NCI-H748 treated with DMSO at 0.1 percent for 48 hours (cell line): ENCODE results near the gene ARIH2.
"Not testable (repeated sequence)": the region's sequence is repeated elsewhere in the genome, so short reads cannot be mapped to it uniquely, and the experiment has no call there.

ENCODE experiments used
- DNase-seq: peaks from one replicate; lab custom pipeline; 2025; lab: John Stamatoyannopoulos, UW

ARIH2 gene

DNA sequence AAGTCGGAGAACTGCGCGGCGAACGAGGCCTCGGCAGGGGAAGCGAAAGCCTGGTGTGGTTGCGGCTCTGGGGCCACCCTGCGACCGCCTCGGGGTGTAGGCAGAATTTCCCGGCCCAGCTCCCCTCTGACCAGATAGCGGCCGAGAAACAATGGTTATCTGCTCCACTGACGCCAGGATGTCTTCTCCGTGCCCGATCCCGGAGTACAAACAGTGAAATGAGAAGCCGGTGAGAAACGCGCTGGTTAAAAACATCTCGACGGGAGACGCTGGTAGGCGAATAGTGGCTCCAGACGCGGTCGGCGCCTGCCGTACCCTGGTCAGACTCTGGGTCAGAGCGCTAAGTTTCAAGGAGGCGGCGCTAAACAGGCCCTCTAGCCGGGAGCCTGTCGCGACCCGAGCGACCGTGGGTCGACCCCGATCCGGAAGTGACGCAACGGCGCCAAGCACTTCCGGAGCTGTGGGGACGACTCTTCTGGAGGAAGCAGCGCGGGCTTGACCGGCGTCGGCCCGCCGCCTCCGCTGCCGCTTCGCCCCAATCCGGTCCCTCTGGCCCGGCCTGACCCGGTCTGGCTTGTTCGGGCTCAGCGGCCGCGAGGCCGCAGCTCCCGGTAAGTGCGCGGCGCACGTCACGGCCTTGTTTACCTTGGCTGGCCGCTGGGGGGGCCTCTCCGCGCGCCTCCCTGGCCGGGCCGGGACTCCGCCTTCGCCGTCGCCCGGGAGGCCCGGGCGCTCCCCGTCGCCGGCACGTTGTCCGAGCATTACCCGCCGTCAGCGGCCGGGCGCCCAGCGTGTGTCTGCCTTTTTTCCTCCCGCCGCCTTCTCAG, at the start of gene ARIH2:
Gene ARIH2, plus strand, starts transcription at position 455 of the 827 bp plus-strand sequence. CDS start 8,717 bp downstream, outside the sequence.
- DNase-seq = peak; percentile 50

DNA sequence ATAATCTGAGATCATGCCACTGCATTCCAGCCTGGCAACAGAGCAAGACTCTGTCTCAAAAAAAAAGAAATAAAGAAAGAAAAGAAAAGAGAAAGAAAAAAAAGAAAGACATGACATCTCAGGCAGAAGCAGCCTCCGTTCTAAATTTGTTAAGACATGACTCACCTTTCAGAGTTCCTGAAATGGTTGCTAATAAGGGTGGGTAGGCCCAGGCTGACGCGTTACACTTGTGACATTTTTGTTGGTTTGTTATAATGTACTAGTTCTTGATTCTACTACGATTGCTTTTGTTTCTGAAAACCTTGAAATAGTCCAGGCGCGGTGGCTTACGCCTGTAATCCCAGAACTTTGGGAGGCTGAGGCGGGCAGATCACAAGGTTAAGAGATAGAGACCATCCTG, 41.0 kb upstream of the ARIH2 start:
- no peak for DNase-seq

DNA sequence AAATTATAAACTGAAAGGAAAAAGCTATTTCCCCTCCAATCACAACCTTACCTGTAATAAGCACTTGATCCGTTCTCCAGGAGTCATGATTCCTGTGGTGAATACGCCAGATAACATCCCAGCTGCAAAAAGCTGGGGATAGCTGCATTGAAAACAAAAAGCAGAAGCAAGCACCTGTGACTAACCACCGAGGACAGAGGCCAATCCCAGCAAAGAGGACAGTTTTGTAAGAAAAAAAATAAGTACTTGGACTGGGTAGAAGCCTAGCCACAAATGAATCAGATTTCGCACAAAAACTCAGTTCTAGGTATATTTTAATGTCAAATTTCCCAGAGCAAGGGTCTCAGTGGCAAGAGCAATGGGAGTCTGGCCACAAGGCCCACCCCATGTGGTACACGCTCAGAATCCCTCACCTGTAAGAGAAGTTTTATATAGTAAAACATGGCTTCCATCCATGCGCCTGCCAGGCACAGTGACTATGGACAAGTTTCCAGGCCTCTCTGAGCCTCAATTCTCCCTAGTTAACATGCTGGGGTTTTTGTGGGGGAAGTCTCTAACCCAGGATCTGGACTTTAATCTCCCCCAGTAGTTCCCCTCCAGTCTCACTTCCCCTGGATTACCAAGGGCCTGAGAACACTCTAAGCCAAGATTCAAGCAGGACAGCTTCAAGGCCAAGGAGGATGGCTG, 39.2 kb upstream of the ARIH2 start:
- no peak for DNase-seq

DNA sequence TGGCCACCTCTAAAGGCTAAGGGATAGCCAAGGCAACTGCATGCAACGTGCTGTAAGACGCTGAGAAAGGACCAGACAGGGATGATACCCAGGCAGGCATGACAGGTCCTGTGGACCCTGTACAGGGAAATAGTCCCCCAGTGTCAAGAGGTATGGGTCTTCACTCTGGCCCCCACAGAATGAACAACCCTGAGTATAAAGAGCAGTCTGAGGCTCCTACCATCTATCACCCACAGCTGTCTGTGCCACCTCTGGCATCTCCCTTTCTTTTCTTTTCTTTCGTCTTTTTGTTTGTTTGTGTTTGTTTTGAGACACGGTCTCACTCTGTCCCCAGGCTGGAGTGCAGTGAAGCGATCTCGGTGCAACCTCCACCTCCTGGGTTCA, 38.7 kb upstream of the ARIH2 start:
- no peak for DNase-seq

DNA sequence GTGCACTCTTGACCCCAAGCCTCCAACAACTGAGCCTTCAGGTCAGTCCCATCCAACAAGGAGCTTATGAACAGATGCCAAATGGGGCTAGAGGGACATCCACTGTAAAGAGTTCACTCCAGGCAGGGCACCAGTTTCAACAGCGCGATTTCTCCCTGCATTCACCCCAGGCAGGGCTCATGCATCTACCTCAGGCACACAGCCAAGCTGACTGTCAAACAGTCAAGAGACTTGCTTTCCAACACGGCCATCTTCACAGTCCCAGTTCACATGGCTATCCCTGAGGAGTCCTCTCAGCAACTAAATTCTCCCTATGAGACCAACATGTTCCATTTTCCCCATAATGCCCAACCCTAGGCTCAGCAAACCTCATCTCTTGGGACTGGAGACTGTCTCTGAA, 37.6 kb upstream of the ARIH2 start:
- DNase-seq = no peak

DNA sequence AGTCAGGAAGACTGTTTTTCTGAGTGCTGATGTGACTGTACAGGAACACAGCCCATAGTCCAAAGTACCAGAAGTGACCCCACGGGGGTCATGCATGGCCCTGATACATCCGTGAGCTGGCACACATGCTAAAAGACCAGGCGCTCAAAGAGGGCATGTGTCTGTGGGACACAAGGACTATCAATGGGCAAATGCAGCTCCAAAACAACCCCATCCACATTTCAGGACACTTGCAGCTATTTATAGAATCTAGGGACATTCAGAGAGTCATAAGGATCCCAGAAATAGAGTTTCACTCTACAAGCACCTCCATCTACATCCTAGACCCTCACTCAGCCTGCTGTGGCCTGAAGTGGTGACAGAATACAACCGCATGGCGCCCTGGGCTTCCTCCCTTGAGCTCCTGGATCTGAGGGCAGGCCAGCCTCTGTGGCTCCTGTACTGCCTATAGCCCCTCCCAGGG, 37.0 kb upstream of the ARIH2 start:
- no peak for DNase-seq

DNA sequence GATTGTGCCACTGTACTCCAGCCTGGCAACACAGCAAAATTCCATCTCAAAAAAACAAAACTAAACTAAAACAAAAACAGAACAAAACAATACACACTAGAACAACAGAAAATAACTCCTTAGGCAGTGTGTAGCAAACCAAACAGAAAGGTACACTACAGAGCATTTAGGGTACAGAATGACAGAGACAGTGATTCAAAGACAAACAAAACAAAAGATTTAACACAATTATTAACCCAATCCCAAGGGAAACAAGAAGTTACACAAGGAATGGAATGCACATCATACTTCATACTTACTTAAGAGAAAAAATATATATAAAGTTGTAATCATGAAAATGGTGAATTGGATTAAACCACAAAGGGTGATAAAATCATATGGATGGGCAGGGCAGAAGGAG, 32.9 kb upstream of the ARIH2 start:
- no peak for DNase-seq

DNA sequence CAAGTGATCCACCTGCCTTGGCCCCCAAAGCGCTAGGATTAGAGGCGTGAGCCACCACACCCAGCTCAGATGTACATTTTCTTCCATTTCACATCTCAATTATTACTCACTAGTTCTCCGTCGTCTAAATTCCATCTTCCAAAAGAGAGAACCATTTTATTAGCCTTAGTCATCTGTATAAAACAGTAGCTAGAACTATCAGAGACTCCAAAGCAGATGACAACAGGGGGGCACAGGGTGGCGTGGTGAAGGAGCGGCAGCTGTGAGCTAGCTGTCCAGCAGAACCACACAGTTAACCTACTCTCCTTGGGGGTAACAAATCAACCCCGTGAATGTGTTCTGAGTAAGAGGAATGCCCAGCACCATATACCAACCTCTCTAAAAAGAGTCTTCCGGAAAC, 27.0 kb upstream of the ARIH2 start:
- no peak for DNase-seq

DNA sequence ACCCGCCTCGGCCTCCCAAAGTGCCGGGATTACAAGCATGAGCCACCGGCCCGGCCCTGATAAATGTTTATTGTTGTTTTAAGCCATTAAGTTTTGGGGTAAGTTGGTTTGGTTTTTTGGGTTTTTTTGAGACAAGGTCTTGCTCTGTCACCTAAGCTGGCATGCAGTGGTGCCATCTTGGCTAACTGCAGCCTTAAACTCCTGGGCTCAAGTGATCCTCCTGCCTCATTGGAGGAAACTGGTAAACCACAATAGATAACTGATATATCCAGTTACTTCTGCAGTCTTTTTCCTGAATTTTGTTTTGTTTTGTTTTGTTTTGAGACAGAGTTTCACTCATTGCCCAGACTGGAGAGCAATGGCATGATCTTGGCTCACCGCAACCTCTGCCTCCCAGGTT, 24.1 kb upstream of the ARIH2 start:
- DNase-seq = no peak

DNA sequence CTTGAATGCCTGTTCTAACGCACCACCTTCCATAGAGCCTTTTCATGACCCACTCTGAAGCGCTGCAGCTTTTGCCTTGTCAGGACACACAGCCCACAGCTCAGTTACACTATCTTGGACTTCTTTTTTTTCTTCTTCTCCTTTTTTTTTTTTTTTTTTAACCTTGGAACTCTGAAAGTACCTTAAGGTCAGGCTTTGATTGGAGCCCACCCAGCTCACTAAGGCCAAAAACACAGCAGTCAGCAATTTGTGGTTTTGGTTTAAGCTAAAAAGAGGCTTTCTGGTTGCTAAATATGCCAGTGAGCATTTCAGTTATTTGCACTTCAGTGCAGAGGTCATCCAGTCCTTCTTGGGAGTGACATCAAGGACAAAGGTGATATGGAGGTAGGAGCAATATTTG, 21.7 kb upstream of the ARIH2 start:
- no peak for DNase-seq

DNA sequence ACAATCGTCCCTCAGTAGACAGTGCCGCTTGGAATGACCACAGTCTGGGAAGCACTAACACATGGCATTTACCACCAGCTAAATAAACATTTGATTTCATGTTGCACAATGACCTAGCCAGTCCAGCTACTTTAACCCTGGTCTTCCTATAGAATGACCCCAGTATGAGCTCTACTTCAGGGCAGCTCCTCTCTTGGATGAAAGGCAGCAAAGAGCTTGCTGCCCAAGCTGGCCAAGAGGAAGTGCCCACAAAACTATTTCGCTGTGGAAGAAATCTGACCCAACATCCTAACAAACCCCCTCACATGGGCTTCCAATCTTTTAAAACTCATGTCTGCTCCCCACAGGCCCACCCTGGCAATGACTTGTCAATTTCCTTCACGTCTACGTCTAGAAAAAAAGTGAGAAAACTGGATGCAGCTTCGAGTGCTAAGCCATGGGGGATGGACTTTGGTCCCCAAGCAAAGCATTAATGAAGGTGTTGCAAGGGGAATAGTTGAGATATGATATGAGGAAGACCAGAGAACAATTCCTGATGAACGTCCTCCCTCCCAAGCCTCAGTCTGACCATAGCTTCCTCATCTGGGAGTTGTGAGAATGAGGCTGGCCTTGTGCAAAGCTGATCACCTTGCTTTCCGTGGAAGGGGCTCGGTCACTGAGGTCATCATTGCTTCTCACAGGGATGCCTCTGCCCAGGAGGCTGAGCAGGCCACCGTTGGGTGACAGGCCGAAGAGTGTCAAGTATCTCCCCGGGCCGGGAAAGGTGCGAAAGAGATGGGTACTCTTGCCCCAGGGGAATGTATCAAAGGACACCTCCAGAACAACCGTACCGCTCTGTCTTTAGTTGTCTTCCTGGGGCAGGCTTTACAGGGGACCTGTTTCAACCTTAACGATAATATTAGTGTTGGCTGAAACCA, 20.9 kb upstream of the ARIH2 start:
- no peak for DNase-seq

DNA sequence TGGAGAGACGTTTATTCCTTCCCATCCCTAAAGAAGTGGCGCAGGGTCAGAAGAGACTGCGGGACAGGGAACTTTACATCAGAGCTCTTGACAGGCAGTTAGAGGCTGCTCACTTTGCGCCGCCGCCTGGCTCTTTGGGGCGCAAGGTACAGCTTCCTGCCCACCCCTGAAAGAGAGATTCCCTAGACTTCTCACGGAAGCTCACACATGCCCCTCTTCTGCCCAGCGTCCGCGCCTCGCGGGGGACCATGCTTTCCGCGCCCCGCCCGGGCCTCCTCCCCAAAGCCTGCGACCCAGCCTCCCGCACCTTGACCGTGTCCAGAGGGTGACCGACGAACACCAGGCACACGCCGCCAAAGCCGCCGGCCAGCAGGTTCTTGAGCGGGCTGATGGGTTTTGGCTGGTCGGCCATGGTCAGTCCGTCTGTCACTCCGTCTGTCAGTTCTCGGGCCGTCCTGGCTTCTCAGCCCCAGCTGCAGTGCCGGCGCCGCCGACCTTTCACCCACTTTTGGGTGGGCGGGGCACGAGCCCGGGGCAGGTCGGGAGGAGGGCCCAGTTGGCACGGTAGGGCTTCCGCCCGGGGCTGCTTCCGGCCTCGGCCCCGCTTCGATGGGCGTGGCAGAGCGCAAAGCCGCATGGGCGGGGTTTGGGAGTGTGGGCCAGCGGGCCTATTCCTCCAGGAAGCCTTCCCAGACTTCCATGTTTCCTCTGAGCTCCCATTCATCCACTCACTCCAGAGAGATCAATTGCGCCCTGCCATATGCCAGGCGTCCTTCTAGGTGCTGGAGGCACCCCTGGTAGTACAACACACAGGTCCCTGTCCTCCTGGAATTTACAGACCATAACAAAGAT, 20.0 kb upstream of the ARIH2 start, which contains the start of gene SLC25A20:
Gene SLC25A20, minus strand, starts transcription at position 500 of the 852 bp plus-strand sequence. Its CDS starts 88 bp downstream, at position 412.
- DNase-seq = peak; percentile 27

DNA sequence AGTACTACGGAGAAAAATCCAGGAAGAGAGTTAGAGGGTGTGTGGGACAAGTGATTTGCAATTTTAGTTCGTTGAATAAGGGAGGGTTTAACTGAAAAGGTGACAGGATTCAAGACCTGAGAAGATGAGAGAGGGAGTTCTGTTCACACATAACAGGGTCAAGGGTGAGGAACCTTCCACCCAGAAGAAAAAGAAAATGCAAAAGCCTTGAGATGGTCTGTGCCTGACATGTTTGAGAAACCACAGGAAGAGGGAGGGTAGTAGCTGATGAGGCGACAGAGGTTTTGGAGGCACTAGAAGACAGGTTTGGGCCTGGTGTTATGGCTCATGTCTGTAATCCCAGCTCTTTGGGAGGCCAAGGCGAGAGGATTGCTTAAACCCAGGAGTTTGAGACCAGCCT, 19.4 kb upstream of the ARIH2 start:
- no peak for DNase-seq

DNA sequence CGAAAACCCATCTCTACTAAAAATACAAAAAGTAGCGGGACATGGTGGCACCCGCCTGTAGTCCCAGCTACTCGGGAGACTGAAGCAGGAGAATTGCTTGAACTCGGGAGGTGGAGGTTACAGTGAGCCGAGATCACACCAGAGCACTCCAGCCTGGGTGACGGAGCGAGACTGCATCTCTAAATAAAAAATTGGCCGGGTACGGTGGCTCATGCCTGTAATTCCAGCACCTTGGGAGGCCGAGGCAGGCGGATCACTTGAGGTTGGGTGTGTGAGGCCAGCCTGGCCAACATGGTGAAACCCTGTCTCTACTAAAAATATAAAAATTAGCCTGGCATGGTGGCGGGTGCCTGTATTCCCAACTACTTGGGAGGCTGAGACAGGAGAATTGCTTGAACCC, 11.6 kb upstream of the ARIH2 start:
- DNase-seq = not testable (repeated sequence)

DNA sequence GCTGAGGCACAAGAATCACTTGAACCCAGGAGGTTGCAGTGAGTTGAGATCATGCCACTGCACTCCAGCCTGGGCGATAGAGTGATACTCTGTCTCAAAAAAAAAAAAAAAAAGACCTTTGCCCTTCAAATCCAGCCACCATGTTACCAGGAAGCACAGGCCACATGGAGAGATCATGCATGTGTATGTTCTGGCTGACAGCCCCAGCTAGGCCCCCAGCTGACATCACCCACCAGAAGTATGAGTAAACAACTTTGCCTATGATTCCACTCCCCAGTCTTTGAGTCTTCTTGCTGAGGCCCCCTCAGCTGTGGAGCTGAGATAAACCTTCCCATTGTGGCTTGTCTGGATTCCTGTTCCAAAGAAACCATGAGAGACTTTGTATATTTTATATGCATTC, 3.3 kb upstream of the ARIH2 start:
- DNase-seq = no peak

DNA sequence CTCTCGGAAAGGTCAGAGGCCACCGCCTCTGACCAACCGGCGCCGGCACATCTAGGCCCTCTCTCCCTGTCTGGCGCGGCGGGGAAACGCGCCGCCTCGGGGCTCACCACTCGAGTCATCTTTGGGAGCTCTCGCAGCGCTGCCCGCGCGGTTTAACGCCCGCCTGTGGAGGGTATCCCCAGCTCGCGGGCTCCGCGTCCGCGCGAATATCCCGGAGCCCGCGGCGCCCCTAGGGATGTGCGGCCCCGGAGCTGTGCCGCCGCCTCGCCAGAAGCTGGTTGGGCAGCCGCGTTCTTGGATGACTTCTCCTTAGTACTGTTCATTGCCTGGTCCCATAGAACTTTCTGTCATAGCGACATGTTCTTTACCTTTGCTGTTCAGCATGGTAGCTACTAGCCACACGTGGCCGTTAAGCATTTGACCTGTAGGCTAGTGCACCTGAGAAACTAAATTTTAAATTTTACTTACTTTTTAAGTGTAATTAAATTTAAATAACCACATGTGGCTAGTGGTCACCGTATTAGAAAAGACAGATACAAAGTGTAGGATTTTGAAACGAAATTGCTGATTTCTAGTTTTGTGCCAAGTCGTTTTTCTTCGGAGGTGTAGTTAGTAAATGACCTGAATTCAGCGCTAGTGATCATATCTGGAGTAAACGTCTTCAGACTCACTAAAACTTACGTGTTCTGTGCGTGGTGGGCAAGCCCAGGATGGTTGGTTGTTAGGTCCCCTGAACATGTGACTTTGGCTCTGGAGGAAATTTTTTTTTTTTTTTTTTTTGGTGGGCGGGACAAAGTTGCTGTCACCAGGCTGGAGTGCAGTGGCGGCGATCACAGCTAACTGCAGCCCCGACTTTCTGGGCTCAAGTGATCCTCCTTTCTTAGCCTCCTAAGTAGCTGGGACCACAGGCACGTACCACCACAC, 835 bp downstream of the ARIH2 start:
- DNase-seq = peak; percentile 2

DNA sequence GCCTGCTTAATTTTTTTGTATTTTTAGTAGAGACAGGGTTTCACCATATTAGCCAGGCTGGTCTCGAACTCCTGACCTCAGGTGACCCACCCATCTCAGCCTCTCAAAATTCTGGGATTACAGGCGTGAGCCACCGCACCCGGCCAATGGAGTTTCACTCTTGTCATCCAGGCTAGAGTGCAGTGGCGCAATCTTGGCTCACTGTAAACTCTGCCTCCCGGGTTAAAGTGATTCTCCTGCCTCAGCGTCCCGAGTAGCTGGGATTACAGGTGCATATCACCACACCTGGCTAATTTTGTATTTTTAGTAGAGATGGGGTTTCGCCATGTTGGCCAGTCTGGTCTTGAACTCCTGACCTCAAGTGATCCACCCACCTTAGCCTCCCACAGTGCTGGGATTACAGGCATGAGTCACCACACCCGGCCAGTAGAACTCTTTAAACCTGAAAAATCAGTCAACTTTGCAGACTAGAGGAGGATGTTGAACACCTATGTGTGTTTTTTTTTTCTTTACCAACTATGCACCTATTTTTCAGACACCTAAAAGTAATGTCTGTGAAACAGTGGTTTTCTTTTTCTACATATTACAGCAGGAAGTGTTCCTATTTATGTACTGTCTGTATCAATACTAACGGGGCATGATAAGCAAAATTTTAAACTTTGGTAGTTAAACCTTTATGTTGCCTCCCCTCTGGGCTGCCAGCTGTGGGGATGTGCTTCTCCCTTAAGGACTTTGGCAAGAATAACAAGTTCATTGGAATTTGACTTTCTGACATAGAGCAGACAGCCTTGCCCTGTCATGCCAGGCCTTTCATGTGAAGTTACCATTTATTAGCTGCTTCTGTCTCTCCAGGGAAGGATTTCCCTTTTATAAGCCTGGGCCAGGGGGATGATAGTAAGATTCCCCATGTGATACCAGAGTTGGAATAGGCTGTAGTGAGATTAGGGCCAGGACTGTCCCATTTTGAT, 8.1 kb downstream of the ARIH2 start:
- DNase-seq = no peak

DNA sequence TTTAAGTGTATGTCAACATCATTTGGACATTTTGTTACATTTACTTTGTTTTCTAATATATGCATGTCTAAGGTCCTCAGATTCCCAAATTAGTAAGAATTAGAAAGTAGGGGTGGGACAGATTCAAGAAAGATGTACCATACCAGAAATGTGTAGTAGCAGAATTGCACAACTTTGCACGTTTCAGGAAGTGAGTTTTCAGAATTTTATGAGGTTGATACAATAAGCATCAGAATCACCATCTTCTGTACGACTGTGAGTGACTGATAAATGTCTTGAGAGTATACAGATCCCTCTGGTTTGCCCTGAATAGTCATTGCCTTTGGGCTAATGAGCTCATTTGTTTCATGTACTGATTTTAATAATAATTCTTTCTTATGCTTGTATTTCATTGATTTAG, 9.3 kb downstream of the ARIH2 start:
- DNase-seq = no peak

DNA sequence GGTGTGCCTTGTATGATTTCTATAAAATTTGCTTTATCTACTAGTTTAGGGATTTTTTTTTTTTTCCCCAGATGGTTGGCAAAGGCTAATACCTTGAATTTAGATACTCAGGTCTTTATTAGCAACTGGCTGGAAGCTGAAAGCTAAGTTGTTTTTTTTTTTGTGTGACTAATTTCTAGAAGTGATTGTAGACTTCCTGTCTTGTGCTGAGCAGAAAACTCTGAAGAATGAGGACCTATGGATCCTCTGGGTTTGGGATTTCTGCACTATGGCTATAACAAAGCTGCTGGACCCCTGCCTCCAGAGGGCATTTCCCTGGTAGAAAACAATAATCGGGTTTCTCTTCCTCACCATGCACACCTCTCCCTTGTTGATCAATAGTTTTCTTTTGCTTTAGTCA, 10.0 kb downstream of the ARIH2 start:
- DNase-seq = no peak
